LNCaP clone FGC (cell line): ENCODE data around the gene DOC2B.
A peak's percentile ranks its signal among the peaks of the same experiment; 100 is the strongest.

Experiments
- DNase-seq: peaks from one replicate; pipeline ENCODE4 v3.0.0-alpha.2; 2011; ENCODE audit warnings: low read depth
- H3K4me3 ChIP-seq: 2 replicates; pipeline ENCODE4 v1.5.1; 2011; ENCODE audit warnings: mild to moderate bottlenecking, low read depth, low read length, control low read depth
- CTCF ChIP-seq: IDR thresholded peaks from 2 replicates; pipeline ENCODE4 v1.5.1; 2012; ENCODE audit warnings: mild to moderate bottlenecking; ENCODE audit not compliant: control insufficient read depth, insufficient read depth; ENCODE audit errors: extremely low read depth

Gene DOC2B

GRCh38 chr17:147796-148740, 33.4 kb downstream of the DOC2B start:
- DNase-seq = no peak
- no peak for TF ChIP-seq CTCF
- no peak overlapping the region for H3K4me3 ChIP-seq

- no peak for DNase-seq
- no peak overlapping the region for H3K4me3 ChIP-seq
- no peak for TF ChIP-seq CTCF
Measured at GRCh38 chr17:146983-147761, 34.3 kb downstream of the DOC2B start.

GRCh38 chr17:146546-146945, 34.9 kb downstream of the DOC2B start:
- H3K4me3 ChIP-seq = no peak overlapping the region
- DNase-seq = no peak
- TF ChIP-seq CTCF = no peak

GRCh38 chr17:145671-146541, 35.5 kb downstream of the DOC2B start:
- no peak for DNase-seq
- no peak overlapping the region for H3K4me3 ChIP-seq
- TF ChIP-seq CTCF = no peak

GRCh38 chr17:144936-145670, 36.3 kb downstream of the DOC2B start:
- no peak for TF ChIP-seq CTCF
- H3K4me3 ChIP-seq = no peak overlapping the region
- DNase-seq = no peak

GRCh38 chr17:143785-144281, 37.6 kb downstream of the DOC2B start:
- DNase-seq = no peak
- peak; percentile 85 for TF ChIP-seq CTCF

More at GRCh38 chr17:143785-144281, 37.6 kb downstream of the DOC2B start:
- H3K4me3 ChIP-seq = no peak overlapping the region
